Loucy (cell line): Measurements from ENCODE around the gene IL4.

ENCODE experiments used
- H2AFZ ChIP-seq: fragments of 200-600 bp; sonication (generic); 2 replicates; pipeline ENCODE4 v1.6.0; 2016; ENCODE audit warnings: antibody characterized with exemption, mild to moderate bottlenecking, low read length, moderate library complexity
- H3F3A ChIP-seq: fragments of 200-600 bp; 2 replicates; pipeline ENCODE4 v1.6.0; 2016; ENCODE audit warnings: antibody characterized with exemption, low read depth, mild to moderate bottlenecking
- H3K27me3 ChIP-seq: fragments of 200-600 bp; sonication (generic); 2 replicates; pipeline ENCODE4 v1.6.1; 2014; ENCODE audit warnings: low read length, mild to moderate bottlenecking; ENCODE audit not compliant: insufficient read depth, poor library complexity, severe bottlenecking
- H3K36me3 ChIP-seq: fragments of 200-600 bp; sonication (generic); 2 replicates; pipeline ENCODE4 v1.6.1; 2016; ENCODE audit warnings: low read length; ENCODE audit not compliant: insufficient read depth
- H3K4me1 ChIP-seq: fragments of 200-600 bp; sonication (generic); 2 replicates; pipeline ENCODE4 v1.5.1; 2014; ENCODE audit warnings: low read length, mild to moderate bottlenecking; ENCODE audit not compliant: insufficient read depth, poor library complexity, severe bottlenecking
- H3K4me2 ChIP-seq: fragments of 200-600 bp; sonication (generic); 2 replicates; pipeline ENCODE4 v1.6.0; 2014; ENCODE audit warnings: antibody characterized with exemption, low read length, low read depth, mild to moderate bottlenecking; ENCODE audit not compliant: poor library complexity, severe bottlenecking
- H3K4me3 ChIP-seq: fragments of 200-600 bp; sonication (generic); 2 replicates; pipeline ENCODE4 v1.5.1; 2014; ENCODE audit warnings: low read length, mild to moderate bottlenecking, mixed read lengths; ENCODE audit not compliant: poor library complexity, severe bottlenecking
- H3K79me2 ChIP-seq: fragments of 200-600 bp; sonication (generic); 2 replicates; pipeline ENCODE4 v1.6.1; 2014; ENCODE audit warnings: low read length; ENCODE audit not compliant: insufficient read depth
- H3K9ac ChIP-seq: fragments of 200-600 bp; sonication (generic); 2 replicates; pipeline ENCODE4 v1.6.0; 2014; ENCODE audit warnings: mild to moderate bottlenecking, low read depth, low read length, moderate library complexity; ENCODE audit not compliant: poor library complexity, severe bottlenecking
- H3K9me2 ChIP-seq: fragments of 200-600 bp; sonication (generic); replicated peaks from 2 replicates; pipeline ENCODE4 v1.6.1; 2016; ENCODE audit warnings: low read depth, low read length, mixed read lengths
- H3K9me3 ChIP-seq: fragments of 200-600 bp; sonication (generic); 2 replicates; pipeline ENCODE4 v1.6.1; 2014; ENCODE audit warnings: mild to moderate bottlenecking, antibody characterized with exemption, low read length, low read depth; ENCODE audit not compliant: insufficient read depth
- H4K20me1 ChIP-seq: fragments of 200-600 bp; sonication (generic); 2 replicates; pipeline ENCODE4 v1.6.0; 2014; ENCODE audit warnings: antibody characterized with exemption, low read length, mild to moderate bottlenecking; ENCODE audit not compliant: insufficient read depth, poor library complexity, severe bottlenecking
- CTCF ChIP-seq: fragments of 200-600 bp; sonication (generic); conservative IDR thresholded peaks from 2 replicates; pipeline ENCODE4 v1.5.1; 2014; ENCODE audit warnings: mild to moderate bottlenecking, antibody characterized with exemption, low read length
- EZH2phosphoT487 ChIP-seq: fragments of 200-600 bp; IDR thresholded peaks from 2 replicates; pipeline ENCODE4 v1.6.1; 2018; ENCODE audit warnings: antibody characterized with exemption, mild to moderate bottlenecking, moderate library complexity, borderline replicate concordance

IL4 gene

DNA sequence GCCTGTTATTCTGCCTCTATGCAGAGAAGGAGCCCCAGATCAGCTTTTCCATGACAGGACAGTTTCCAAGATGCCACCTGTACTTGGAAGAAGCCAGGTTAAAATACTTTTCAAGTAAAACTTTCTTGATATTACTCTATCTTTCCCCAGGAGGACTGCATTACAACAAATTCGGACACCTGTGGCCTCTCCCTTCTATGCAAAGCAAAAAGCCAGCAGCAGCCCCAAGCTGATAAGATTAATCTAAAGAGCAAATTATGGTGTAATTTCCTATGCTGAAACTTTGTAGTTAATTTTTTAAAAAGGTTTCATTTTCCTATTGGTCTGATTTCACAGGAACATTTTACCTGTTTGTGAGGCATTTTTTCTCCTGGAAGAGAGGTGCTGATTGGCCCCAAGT lies 301 bp upstream of the IL4 start:
- no peaks in the 10 kb centered on the region for H3K9me3 ChIP-seq
- no peaks in the 10 kb centered on the region for H3K79me2 ChIP-seq
- no peak overlapping the region for H3K9ac ChIP-seq
- H3K4me1 ChIP-seq = no peaks in the 10 kb centered on the region
- no peak overlapping the region for H3K4me2 ChIP-seq
- no peaks in the 10 kb centered on the region for H3F3A ChIP-seq
- no peaks in the 10 kb centered on the region for H4K20me1 ChIP-seq
- H2AFZ ChIP-seq = no peak overlapping the region
- no peaks in the 10 kb centered on the region for H3K27me3 ChIP-seq
- H3K36me3 ChIP-seq = no peaks in the 10 kb centered on the region
- no peak overlapping the region for H3K4me3 ChIP-seq
- TF ChIP-seq CTCF (no peak), EZH2phosphoT487 (no peak)
- H3K9me2 ChIP-seq = no peaks in the 10 kb centered on the region

- TF ChIP-seq EZH2phosphoT487 (no peak), CTCF (no peak)
- Histone ChIP-seq H3K4me2 (no peak overlapping the region), H3F3A (no peaks in the 10 kb centered on the region), H3K9me2 (no peaks in the 10 kb centered on the region), H3K79me2 (no peaks in the 10 kb centered on the region), H3K9ac (no peak overlapping the region), H3K4me3 (no peak overlapping the region), H2AFZ (no peak overlapping the region), H3K36me3 (no peaks in the 10 kb centered on the region), H3K27me3 (no peaks in the 10 kb centered on the region), H3K4me1 (no peaks in the 10 kb centered on the region), H4K20me1 (no peaks in the 10 kb centered on the region), H3K9me3 (no peaks in the 10 kb centered on the region)
These were observed 1.1 kb downstream of the IL4 start for GRCh38 chr5:132674671-132675506.

DNA sequence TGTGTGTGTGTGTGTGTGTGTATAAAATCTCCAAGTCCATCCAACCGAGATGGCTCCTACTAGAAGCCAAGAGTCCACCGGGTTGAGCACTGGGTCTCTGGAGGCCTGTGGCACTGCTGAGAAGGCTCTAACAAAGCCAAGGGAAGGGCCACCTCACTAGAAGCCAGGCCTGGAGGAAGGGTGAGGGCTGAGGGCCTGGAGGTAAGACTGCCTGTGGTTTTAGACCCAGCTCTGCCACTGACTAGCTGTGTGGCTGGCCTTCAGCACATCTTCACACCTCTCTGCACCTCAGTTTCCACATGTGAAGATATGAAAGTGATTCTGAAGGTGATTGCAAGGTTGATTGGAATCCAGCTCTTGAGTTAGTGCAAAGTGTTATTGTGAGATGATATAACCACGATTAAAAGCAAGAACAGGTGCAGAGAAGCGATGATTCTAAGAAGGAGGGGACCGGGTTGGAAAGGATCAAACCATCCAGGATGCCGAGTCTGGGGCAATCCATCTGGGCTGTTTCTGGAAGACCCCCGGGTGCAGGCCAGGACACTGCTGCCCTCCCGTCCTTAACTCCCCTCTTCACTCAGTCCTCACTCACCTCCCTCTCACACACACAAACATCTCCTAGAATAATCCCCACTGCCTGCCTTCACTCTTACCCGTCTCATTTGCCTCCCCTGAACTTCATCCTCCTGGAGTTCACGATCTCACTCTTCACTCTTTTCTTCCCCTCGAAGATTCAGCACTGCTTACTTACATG lies 2.3 kb downstream of the IL4 start:
- Histone ChIP-seq H3F3A (no peaks in the 10 kb centered on the region), H3K4me1 (no peaks in the 10 kb centered on the region)

More for the DNA sequence above, 2.3 kb downstream of the IL4 start:
- TF ChIP-seq EZH2phosphoT487 (no peak), CTCF (no peak)
- no peak overlapping the region for H3K4me3 ChIP-seq
- no peaks in the 10 kb centered on the region for H4K20me1 ChIP-seq
- H3K9me2 ChIP-seq = no peaks in the 10 kb centered on the region
- no peaks in the 10 kb centered on the region for H3K9me3 ChIP-seq
- no peaks in the 10 kb centered on the region for H3K79me2 ChIP-seq
- no peaks in the 10 kb centered on the region for H3K36me3 ChIP-seq
- H3K9ac ChIP-seq = no peak overlapping the region
- H3K27me3 ChIP-seq = no peaks in the 10 kb centered on the region
- H2AFZ ChIP-seq = no peak overlapping the region
- H3K4me2 ChIP-seq = no peak overlapping the region
